IPS-NIHi7 (cell line): ENCODE data around the gene ERAS.

Source experiments
- DNase-seq: peaks from one replicate; pipeline ENCODE4 v3.0.0; 2012; ENCODE audit warnings: mixed read lengths; ENCODE audit errors: extremely low spot score

The ERAS gene

GRCh38 chrX:48826135-48826875 is at the start of gene ERAS:
TSS of gene ERAS (plus strand) at chrX:48826513. CDS start at chrX:48829124, 2,611 bp downstream.
- DNase-seq: peak; percentile 18

GRCh38 chrX:48776818-48777439 is 49.4 kb upstream of the ERAS start:
- DNase-seq: no peak

- no peak for DNase-seq
Observed at GRCh38 chrX:48779399-48779798, 46.9 kb upstream of the ERAS start.

- DNase-seq: no peak
Observed at GRCh38 chrX:48781705-48782104, 44.6 kb upstream of the ERAS start.

GRCh38 chrX:48782216-48782615 is 44.1 kb upstream of the ERAS start:
- no peak for DNase-seq

- no peak for DNase-seq
Observed at GRCh38 chrX:48782795-48783194, 43.5 kb upstream of the ERAS start.

- no peak for DNase-seq
Observed at GRCh38 chrX:48784726-48785125, 41.6 kb upstream of the ERAS start.

- no peak for DNase-seq
Observed at GRCh38 chrX:48785186-48785539, 41.1 kb upstream of the ERAS start.

GRCh38 chrX:48785540-48786214 is 40.6 kb upstream of the ERAS start:
- no peak for DNase-seq

- no peak for DNase-seq
Observed at GRCh38 chrX:48786341-48786800, 39.9 kb upstream of the ERAS start, which contains the start of gene GATA1. TSS of gene GATA1 (plus strand) at chrX:48786590. CDS start at chrX:48791110, 4,520 bp downstream.

- DNase-seq: no peak
Observed at GRCh38 chrX:48786825-48787504, 39.3 kb upstream of the ERAS start.

- DNase-seq: no peak
Observed at GRCh38 chrX:48787505-48788443, 38.5 kb upstream of the ERAS start.

- no peak for DNase-seq
Observed at GRCh38 chrX:48789366-48790220, 36.7 kb upstream of the ERAS start.

- no peak for DNase-seq
Observed at GRCh38 chrX:48790477-48790876, 35.8 kb upstream of the ERAS start.

- DNase-seq: no peak
Observed at GRCh38 chrX:48791063-48791820, 35.1 kb upstream of the ERAS start.

- no peak for DNase-seq
Observed at GRCh38 chrX:48792219-48792618, 34.1 kb upstream of the ERAS start.

GRCh38 chrX:48793935-48794334 is 32.4 kb upstream of the ERAS start:
- no peak for DNase-seq

GRCh38 chrX:48794340-48794910 is 31.9 kb upstream of the ERAS start:
- no peak for DNase-seq

GRCh38 chrX:48794911-48795515 is 31.3 kb upstream of the ERAS start:
- DNase-seq: no peak
